Large intestine (tissue), 3 donors: ENCODE results near the gene TRAPPC10. TPM values are rescaled to one million over a fixed set of nuclear protein-coding genes. Genes with fewer than 3 reads are reported as not detected.
"Not testable (repeated sequence)": the region's sequence is repeated elsewhere in the genome, so short reads cannot be mapped to it uniquely, and the experiment has no call there.

Source experiments
- DNase-seq, 2 donors: peaks; one replicate each; pipeline versions ENCODE4 v3.0.0 to v3.0.0-alpha.2; 2013
- H3K27ac ChIP-seq: one replicate; pipeline ENCODE4 v1.5.1; 2013; ENCODE audit warnings: low read length
- H3K27me3 ChIP-seq: 2 replicates; pipeline ENCODE4 v1.6.1; 2013; ENCODE audit warnings: low read length; ENCODE audit not compliant: control insufficient read depth, insufficient read depth
- H3K36me3 ChIP-seq: 2 replicates; pipeline ENCODE4 v1.6.1; 2013; ENCODE audit warnings: low read length; ENCODE audit not compliant: control insufficient read depth, insufficient read depth
- H3K4me1 ChIP-seq: one replicate; pipeline ENCODE4 v1.6.1; 2013; ENCODE audit warnings: low read length; ENCODE audit not compliant: control insufficient read depth, insufficient read depth
- H3K4me3 ChIP-seq: one replicate; pipeline ENCODE4 v1.5.1; 2013; ENCODE audit warnings: low read length
- H3K9me3 ChIP-seq: one replicate; pipeline ENCODE4 v1.6.1; 2013; ENCODE audit warnings: mild to moderate bottlenecking, low read depth, low read length, moderate library complexity; ENCODE audit not compliant: control insufficient read depth
- WGBS: methylation state at CpG from one replicate; pipeline ENCODE4 v1.1.5; 2013; ENCODE audit warnings: low lambda C conversion rate; ENCODE audit not compliant: insufficient coverage; 5-methylcytosine and 5-hydroxymethylcytosine counted together
- polyA plus RNA-seq: library from polyadenylated mRNA; unstranded; fragments of 120-200 nt; gene quantifications from one replicate; pipeline ENCODE4 v1.2.1, GENCODE V29; 2013

TRAPPC10 gene
- polyA plus RNA-seq, 1 donor, result 36.6 TPM

DNA sequence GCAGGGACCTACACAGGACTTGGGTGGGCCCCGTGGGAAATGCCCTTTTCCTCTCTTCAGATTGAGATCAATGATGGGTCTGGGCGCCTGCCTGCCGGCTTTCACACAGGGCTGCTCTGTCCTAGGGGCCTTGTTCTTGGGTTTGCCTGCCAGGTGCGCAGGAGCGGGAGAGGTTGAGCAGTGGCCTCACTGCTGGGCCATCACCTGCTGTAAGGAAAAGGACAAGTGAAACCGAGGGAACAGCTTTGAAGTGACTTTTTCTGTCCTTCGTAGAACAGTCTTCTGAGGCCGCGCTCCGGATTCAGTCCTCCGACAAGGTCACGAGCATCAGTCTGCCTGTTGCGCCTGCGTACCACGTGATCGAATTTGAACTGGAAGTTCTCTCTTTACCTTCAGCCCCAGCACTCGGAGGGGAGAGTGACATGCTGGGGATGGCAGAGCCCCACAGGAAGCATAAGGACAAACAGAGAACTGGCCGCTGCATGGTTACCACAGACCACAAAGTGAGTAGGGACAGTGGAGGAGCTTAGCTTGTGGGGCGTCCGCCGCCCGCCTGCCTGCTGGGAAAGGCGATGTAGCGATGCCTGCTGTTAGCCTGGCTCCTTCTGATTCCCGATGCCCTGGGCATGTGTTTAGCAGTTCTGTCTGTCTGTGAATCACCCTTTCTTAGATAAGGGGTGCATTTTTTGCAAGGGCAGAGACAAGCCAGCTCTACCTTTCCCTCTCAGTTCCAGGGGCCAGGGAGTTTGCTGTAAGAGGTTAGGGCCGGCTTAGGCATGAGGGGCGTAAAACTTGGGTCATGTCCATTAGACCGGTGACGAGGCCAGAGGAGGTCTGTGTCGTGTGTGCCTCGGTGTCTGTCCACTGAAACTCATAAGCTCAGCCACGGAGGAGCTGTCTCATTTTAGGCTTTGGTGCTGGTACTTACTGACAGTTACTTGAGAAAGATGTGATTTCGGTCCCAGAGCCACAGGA lies 75.6 kb downstream of the TRAPPC10 start:
- H3K4me1 ChIP-seq, result peaks cover 46% of the 10 kb centered on the region
- H3K9me3 ChIP-seq, result no peaks in the 10 kb centered on the region
- H3K36me3 ChIP-seq, result peaks cover 65% of the 10 kb centered on the region
- H3K4me3 ChIP-seq, result no peak overlapping the region
- 90% methylated on average over 2 of the region's 33 CpGs for WGBS
- no peak for DNase-seq
- H3K27me3 ChIP-seq, result no peaks in the 10 kb centered on the region
- H3K27ac ChIP-seq, result peak overlapping the region; percentile 94

- Histone ChIP-seq H3K27ac (peak overlapping the region; percentile 94), H3K4me1 (peaks cover 53% of the 10 kb centered on the region), H3K4me3 (no peak overlapping the region), H3K9me3 (no peaks in the 10 kb centered on the region), H3K36me3 (peaks cover 66% of the 10 kb centered on the region), H3K27me3 (no peaks in the 10 kb centered on the region)
- peak; percentile 92 to 96 for DNase-seq
- WGBS, result no CpG with 5 or more reads among the region's 18 CpGs
Observed at GRCh38 chr21:44088401-44088780, 76.3 kb downstream of the TRAPPC10 start.

DNA sequence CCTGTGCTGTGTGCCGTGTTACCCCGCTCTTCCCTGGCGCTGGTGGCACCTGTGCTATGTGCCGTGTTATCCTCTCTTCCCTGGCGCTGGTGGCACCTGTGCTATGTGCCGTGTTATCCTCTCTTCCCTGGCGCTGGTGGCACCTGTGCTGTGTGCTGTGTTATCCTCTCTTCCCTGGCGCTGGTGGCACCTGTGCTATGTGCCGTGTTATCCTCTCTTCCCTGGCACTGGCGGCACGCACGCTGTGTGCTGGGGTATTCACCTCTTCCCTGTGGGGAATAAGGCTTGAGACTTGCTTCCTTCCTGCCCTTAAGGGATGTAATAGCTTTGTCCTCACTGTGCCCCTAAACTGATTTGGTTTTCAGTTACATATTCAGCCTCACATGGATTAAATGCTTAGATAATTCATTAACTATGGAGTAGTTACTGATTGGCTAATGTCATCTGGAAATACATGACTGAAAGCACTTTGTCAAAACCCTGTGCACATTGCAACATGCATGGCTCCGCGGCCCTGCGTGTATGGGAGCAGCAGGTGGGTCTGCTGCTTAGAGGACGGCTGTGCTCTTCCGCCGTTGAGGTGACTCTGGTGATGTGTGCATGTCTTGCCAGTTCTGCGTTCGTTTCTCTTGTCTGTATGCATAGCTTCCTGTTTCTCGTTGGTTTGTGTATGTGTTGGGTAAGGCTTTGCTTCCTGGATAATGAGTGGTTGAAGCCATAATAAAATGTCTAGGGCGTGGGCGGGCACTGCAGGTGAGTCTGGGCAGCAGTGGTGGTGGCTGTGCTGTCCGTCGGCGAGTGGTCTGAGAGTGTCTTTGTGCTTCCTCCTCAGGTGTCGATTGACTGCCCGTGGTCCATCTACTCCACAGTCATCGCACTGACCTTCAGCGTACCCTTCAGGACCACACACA lies 77.1 kb downstream of the TRAPPC10 start:
- 100% methylated on average over 2 of the region's 30 CpGs for WGBS
- no peaks in the 10 kb centered on the region for H3K27me3 ChIP-seq
- peak; percentile 66 to 92 for DNase-seq
- peak overlapping the region; percentile 15 for H3K4me3 ChIP-seq
- H3K36me3 ChIP-seq, result peaks cover 64% of the 10 kb centered on the region
- no peaks in the 10 kb centered on the region for H3K9me3 ChIP-seq
- peak overlapping the region; percentile 94 for H3K27ac ChIP-seq
- H3K4me1 ChIP-seq, result peaks cover 54% of the 10 kb centered on the region

GRCh38 chr21:44090325-44090724 lies 78.2 kb downstream of the TRAPPC10 start:
- Histone ChIP-seq H3K27ac (peak overlapping the region; percentile 94), H3K4me3 (no peak overlapping the region), H3K4me1 (peaks cover 56% of the 10 kb centered on the region), H3K27me3 (no peaks in the 10 kb centered on the region), H3K36me3 (peaks cover 56% of the 10 kb centered on the region), H3K9me3 (no peaks in the 10 kb centered on the region)
- DNase-seq, result peak in 1 of 2 donors; percentile 51
- whole genome bisulfite sequencing, result no CpG with 5 or more reads among the region's 8 CpGs

DNA sequence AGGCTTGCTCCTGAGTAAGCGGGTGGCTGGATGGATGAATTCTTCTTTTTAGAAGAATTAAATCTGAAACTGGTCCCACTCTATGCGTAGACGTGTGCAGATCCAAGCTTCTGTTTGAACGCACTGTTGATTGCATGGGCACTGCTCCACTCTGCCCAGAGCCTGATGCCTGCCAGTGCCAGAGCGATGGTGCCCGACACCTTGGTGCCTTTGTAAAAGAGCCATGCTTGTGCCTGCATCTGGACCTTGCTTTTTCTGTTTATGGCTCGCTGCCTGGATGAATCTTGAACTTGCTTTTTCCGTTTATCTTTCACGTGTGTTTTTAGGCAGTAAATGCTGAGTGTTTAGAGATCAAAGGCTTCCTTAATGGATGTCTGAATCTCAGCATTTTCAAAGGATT lies 80.1 kb downstream of the TRAPPC10 start:
- Histone ChIP-seq H3K27ac (peak overlapping the region; percentile 23), H3K36me3 (peaks cover 40% of the 10 kb centered on the region), H3K9me3 (no peaks in the 10 kb centered on the region), H3K4me3 (no peak overlapping the region), H3K4me1 (peaks cover 54% of the 10 kb centered on the region), H3K27me3 (no peaks in the 10 kb centered on the region)
- WGBS, result no CpG with 5 or more reads among the region's 9 CpGs
- peak; percentile 50 to 73 for DNase-seq

DNA sequence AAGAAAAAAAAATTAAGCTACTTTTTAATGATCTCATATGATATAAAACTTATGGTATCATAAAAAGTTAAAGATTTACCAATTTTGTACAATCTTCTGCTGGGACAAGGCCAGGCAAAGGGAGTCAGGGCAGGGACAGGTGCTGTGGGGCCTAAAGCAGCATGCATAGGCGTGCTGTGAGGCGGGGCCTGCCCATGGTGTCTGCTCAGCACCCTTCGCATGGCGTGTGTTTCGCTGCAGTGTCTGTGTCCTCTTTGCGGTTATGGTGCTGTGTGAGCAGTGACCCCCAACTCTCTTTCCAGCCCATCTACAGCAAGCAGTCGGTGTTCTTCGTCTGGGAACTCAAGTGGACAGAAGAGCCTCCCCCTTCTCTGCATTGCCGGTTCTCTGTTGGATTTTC lies 81.7 kb downstream of the TRAPPC10 start:
- DNase-seq, result peak in 1 of 2 donors; percentile 79
- Histone ChIP-seq H3K27ac (peak overlapping the region; percentile 62), H3K9me3 (no peaks in the 10 kb centered on the region), H3K4me1 (peaks cover 38% of the 10 kb centered on the region), H3K27me3 (no peaks in the 10 kb centered on the region), H3K4me3 (no peak overlapping the region), H3K36me3 (peaks cover 28% of the 10 kb centered on the region)
- 47% methylated on average over 6 of the region's 9 CpGs for WGBS

DNA sequence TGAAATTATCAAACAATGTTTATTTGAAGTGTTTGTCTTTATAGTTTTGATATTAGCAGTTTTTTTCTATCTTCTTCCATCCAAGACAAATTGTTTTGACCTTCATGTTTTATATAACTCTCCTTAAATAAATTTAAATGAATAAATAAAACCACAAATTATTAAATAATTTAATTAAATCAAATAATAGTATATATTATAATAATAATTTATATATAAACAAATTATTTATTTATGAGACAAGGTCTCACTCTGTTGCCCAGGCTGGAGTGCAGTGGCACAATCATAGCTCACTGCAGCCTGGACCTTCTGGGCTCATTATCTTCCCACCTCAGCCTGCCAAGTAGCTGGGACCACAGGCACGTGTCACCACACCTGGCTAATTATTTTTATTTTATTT lies 82.7 kb downstream of the TRAPPC10 start:
- peaks cover 31% of the 10 kb centered on the region for H3K4me1 ChIP-seq
- no peak overlapping the region for H3K4me3 ChIP-seq
- WGBS, result no CpG with 5 or more reads among the region's 1 CpG
- no peaks in the 10 kb centered on the region for H3K9me3 ChIP-seq
- no peaks in the 10 kb centered on the region for H3K27me3 ChIP-seq
- H3K36me3 ChIP-seq, result peaks cover 26% of the 10 kb centered on the region
- no peak overlapping the region for H3K27ac ChIP-seq
- no peak for DNase-seq

DNA sequence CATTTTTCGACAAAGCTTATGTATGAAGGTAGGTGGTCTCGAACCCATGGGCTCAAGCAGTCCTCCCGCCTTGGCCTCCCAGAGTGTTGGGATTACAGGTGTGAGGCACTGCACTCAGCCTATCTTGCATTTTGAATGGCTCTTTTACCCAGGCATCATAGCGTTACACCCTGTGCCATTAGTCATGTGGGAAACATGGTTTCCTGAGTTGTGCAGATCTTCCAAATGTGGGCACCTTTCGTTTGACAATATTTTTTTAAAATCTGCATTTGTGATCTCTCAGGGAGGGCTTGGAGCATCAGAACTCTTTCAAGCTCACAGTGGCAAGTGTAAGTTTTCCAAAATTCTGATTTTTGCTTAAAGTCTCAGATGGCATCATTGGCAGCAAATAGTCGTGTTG lies 86.4 kb downstream of the TRAPPC10 start:
- H3K4me1 ChIP-seq, H3K9me3 ChIP-seq, H3K4me3 ChIP-seq, H3K27ac ChIP-seq, H3K36me3 ChIP-seq, H3K27me3 ChIP-seq, DNase-seq: not testable (repeated sequence)
- WGBS, result no CpG with 5 or more reads among the region's 6 CpGs

- H3K9me3 ChIP-seq, H3K36me3 ChIP-seq, H3K27me3 ChIP-seq, H3K4me1 ChIP-seq, H3K27ac ChIP-seq, DNase-seq, H3K4me3 ChIP-seq: not testable (repeated sequence)
- no CpG with 5 or more reads among the region's 13 CpGs for WGBS
Observed at GRCh38 chr21:44098964-44099363, 86.9 kb downstream of the TRAPPC10 start.

DNA sequence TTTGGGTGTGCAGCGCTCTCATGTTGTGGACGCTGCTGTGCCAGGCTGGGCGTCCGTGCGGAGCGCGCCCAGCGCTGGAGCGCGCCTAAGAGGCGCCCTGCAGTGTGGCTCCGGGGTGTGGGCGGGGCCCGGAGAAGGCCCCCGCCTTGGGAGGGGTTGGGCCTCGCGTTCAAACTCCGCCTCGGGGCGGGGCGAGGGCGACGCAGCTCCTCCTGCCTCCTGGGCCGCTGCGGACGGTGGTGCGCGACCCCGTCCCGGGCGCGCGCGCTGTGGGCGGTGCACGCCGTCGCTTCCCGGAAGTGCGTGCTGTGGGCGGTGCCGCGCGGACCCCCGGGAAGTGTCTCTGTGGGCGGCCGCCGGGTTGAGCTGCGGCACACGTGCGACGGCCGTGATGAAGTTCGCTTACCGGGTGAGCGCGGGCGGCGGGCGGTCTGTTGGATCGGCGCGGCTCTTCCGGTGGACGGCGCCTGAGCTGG lies 95.0 kb downstream of the TRAPPC10 start, which contains the start of gene PWP2:
PWP2 (plus strand) TSS at position 374 of the 476 bp plus-strand sequence; CDS start at position 392, 18 bp downstream.
- H3K4me1 ChIP-seq, DNase-seq, H3K36me3 ChIP-seq, H3K27me3 ChIP-seq, H3K27ac ChIP-seq, H3K9me3 ChIP-seq: not testable (repeated sequence)
- no CpG with 5 or more reads among the region's 66 CpGs for WGBS
- H3K4me3 ChIP-seq, result peak within 1 kb of the TSS; percentile 6
